ENCODE data around the gene HCAR3.
"Not testable (repeated sequence)": the region's sequence is repeated elsewhere in the genome, so short reads cannot be mapped to it uniquely, and the experiment has no call there.

The HCAR3 gene

GRCh38 chr12:122725452-122726079, 9.0 kb upstream of the HCAR3 start:
- DNase-seq: no peak
- in situ Hi-C loops (cut with HindIII; ENCODE audit: low pct_ligation_motif_present, low pct_unique_long_range_greater_than_20kb, low sequenced_read_pairs): no loop called here

- no peak for DNase-seq
- in situ Hi-C loops (cut with HindIII; ENCODE audit: low pct_ligation_motif_present, low pct_unique_long_range_greater_than_20kb, low sequenced_read_pairs): no loop called here
These were observed 8.1 kb upstream of the HCAR3 start for GRCh38 chr12:122724641-122725243.

- DNase-seq: no peak
- in situ Hi-C loops (cut with HindIII; ENCODE audit: low pct_ligation_motif_present, low pct_unique_long_range_greater_than_20kb, low sequenced_read_pairs): no loop called here
These were observed 5.8 kb upstream of the HCAR3 start for GRCh38 chr12:122722387-122722786.

GRCh38 chr12:122721057-122721545, 4.5 kb upstream of the HCAR3 start:
- in situ Hi-C loops (cut with HindIII; ENCODE audit: low pct_ligation_motif_present, low pct_unique_long_range_greater_than_20kb, low sequenced_read_pairs): no loop called here
- no peak for DNase-seq

- in situ Hi-C loops (cut with HindIII; ENCODE audit: low pct_ligation_motif_present, low pct_unique_long_range_greater_than_20kb, low sequenced_read_pairs); DNase-seq: not testable (repeated sequence)
These were observed 1.4 kb downstream of the HCAR3 start for GRCh38 chr12:122715211-122715610.

GRCh38 chr12:122713491-122714188, 3.0 kb downstream of the HCAR3 start:
- in situ Hi-C loops (cut with HindIII; ENCODE audit: low pct_ligation_motif_present, low pct_unique_long_range_greater_than_20kb, low sequenced_read_pairs); DNase-seq: not testable (repeated sequence)

GRCh38 chr12:122711266-122711665, 5.3 kb downstream of the HCAR3 start:
- in situ Hi-C loops (cut with HindIII; ENCODE audit: low pct_ligation_motif_present, low pct_unique_long_range_greater_than_20kb, low sequenced_read_pairs); DNase-seq: not testable (repeated sequence)

GRCh38 chr12:122710341-122710740, 6.3 kb downstream of the HCAR3 start:
- in situ Hi-C loops (cut with HindIII; ENCODE audit: low pct_ligation_motif_present, low pct_unique_long_range_greater_than_20kb, low sequenced_read_pairs); DNase-seq: not testable (repeated sequence)

GRCh38 chr12:122709287-122709686, 7.3 kb downstream of the HCAR3 start:
- in situ Hi-C loops (cut with HindIII; ENCODE audit: low pct_ligation_motif_present, low pct_unique_long_range_greater_than_20kb, low sequenced_read_pairs); DNase-seq: not testable (repeated sequence)

- in situ Hi-C loops (cut with HindIII; ENCODE audit: low pct_ligation_motif_present, low pct_unique_long_range_greater_than_20kb, low sequenced_read_pairs); DNase-seq: not testable (repeated sequence)
These were observed 12.8 kb downstream of the HCAR3 start for GRCh38 chr12:122703841-122704240.

GRCh38 chr12:122702890-122703611, 13.6 kb downstream of the HCAR3 start, which contains the start of gene HCAR2:
TSS of gene HCAR2 (minus strand) at chr12:122703357. CDS start at chr12:122703283, 74 bp downstream.
- DNase-seq; in situ Hi-C loops (cut with HindIII; ENCODE audit: low pct_ligation_motif_present, low pct_unique_long_range_greater_than_20kb, low sequenced_read_pairs): not testable (repeated sequence)

- in situ Hi-C loops (cut with HindIII; ENCODE audit: low pct_ligation_motif_present, low pct_unique_long_range_greater_than_20kb, low sequenced_read_pairs); DNase-seq: not testable (repeated sequence)
These were observed 15.1 kb downstream of the HCAR3 start for GRCh38 chr12:122701481-122701880.

- DNase-seq; in situ Hi-C loops (cut with HindIII; ENCODE audit: low pct_ligation_motif_present, low pct_unique_long_range_greater_than_20kb, low sequenced_read_pairs): not testable (repeated sequence)
These were observed 16.4 kb downstream of the HCAR3 start for GRCh38 chr12:122700038-122700710.

- not testable (repeated sequence) for DNase-seq
These were observed 19.7 kb downstream of the HCAR3 start for GRCh38 chr12:122696922-122697321.

GRCh38 chr12:122691566-122691965, 25.0 kb downstream of the HCAR3 start:
- in situ Hi-C loops (cut with HindIII; ENCODE audit: low pct_ligation_motif_present, low pct_unique_long_range_greater_than_20kb, low sequenced_read_pairs): no loop called here
- no peak for DNase-seq

More at GRCh38 chr12:122696922-122697321, 19.7 kb downstream of the HCAR3 start:
- in situ Hi-C loops (cut with HindIII; ENCODE audit: low pct_ligation_motif_present, low pct_unique_long_range_greater_than_20kb, low sequenced_read_pairs): not testable (repeated sequence)

GRCh38 chr12:122688291-122688690, 28.3 kb downstream of the HCAR3 start:
- in situ Hi-C loops (cut with HindIII; ENCODE audit: low pct_ligation_motif_present, low pct_unique_long_range_greater_than_20kb, low sequenced_read_pairs): no loop called here
- no peak for DNase-seq

- in situ Hi-C loops (cut with HindIII; ENCODE audit: low pct_ligation_motif_present, low pct_unique_long_range_greater_than_20kb, low sequenced_read_pairs): no loop called here
- DNase-seq: no peak
These were observed 29.5 kb downstream of the HCAR3 start for GRCh38 chr12:122687086-122687485.

GRCh38 chr12:122686538-122686937, 30.1 kb downstream of the HCAR3 start:
- in situ Hi-C loops (cut with HindIII; ENCODE audit: low pct_ligation_motif_present, low pct_unique_long_range_greater_than_20kb, low sequenced_read_pairs): no loop called here
- no peak for DNase-seq
